ENCODE results near the gene UBE2C. TPM values are rescaled to one million over a fixed set of nuclear protein-coding genes. Genes with fewer than 3 reads are reported as not detected.

UBE2C gene
- total and polyA plus RNA-seq, 12 donors = 0.79 to 43.3 (median 2.7) TPM

GRCh38 chr20:45774945-45775344 lies 37.5 kb upstream of the UBE2C start:
- intact Hi-C loops (cut with DNase I) = loop anchor here (5.0 to 10.0 kb wide), 5 partner anchors 228 to 460 kb away; partner anchors contain the start of gene EPPIN (in 2 of the 2)
- Histone ChIP-seq H3K27me3 (no peaks in the 10 kb centered on the region), H3K4me3 (no peak overlapping the region), H3K27ac (no peak overlapping the region), H3K9me3 (replicated peaks in 1 of 3) (no peaks in the 10 kb centered on the region), H3K36me3 (replicated peaks in 1 of 2) (no peaks in the 10 kb centered on the region), H3K4me1 (replicated peaks in 1 of 2) (peaks cover 7 to 20% of the 10 kb centered on the region in 2 donors)
- 55 to 79% (median 72%) methylated on average over 2 of the region's 2 CpGs for WGBS, 4 donors
- DNase-seq = no peak
- TF ChIP-seq POLR2A (IDR thresholded peaks at IDR 0.05) (no peak), CTCF (IDR thresholded peaks at IDR 0.05) (no peak)

GRCh38 chr20:45775411-45775810 lies 37.0 kb upstream of the UBE2C start:
- H3K4me1 ChIP-seq (replicated peaks in 1 of 2) = peaks cover 7 to 20% of the 10 kb centered on the region in 2 donors
- H3K27ac ChIP-seq = no peak overlapping the region
- WGBS, 4 donors = 73 to 93% (median 87%) methylated on average over 6 of the region's 6 CpGs
- no peaks in the 10 kb centered on the region for H3K36me3 ChIP-seq (replicated peaks in 1 of 2)
- DNase-seq = no peak
- no peak overlapping the region for H3K4me3 ChIP-seq
- intact Hi-C loops (cut with DNase I) = loop anchor here (5.0 to 10.0 kb wide), 4 partner anchors 231 to 461 kb away; partner anchors contain the start of gene EPPIN (in 1 of the 2)
- TF ChIP-seq CTCF (IDR thresholded peaks at IDR 0.05) (no peak), POLR2A (IDR thresholded peaks at IDR 0.05) (no peak)
- H3K27me3 ChIP-seq = no peaks in the 10 kb centered on the region
- no peaks in the 10 kb centered on the region for H3K9me3 ChIP-seq (replicated peaks in 1 of 3)

- TF ChIP-seq POLR2A (IDR thresholded peaks at IDR 0.05) = no peak
- no peak for TF ChIP-seq CTCF (IDR thresholded peaks at IDR 0.05)
- 64 to 82% (median 73%) methylated on average over 5 to 7 of the region's 7 CpGs for WGBS, 4 donors
- intact Hi-C loops (cut with DNase I) = loop anchor here (5.0 to 10.0 kb wide), 4 partner anchors 232 to 462 kb away; partner anchors contain the start of gene EPPIN (in 1 of the 2)
- Histone ChIP-seq H3K9me3 (replicated peaks in 1 of 3) (no peaks in the 10 kb centered on the region), H3K27me3 (no peaks in the 10 kb centered on the region), H3K4me1 (replicated peaks in 1 of 2) (peaks cover 7 to 21% of the 10 kb centered on the region in 2 donors), H3K36me3 (replicated peaks in 1 of 2) (no peaks in the 10 kb centered on the region), H3K4me3 (no peak overlapping the region), H3K27ac (no peak overlapping the region)
- no peak for DNase-seq
Measured at GRCh38 chr20:45776931-45777330, 35.5 kb upstream of the UBE2C start.

DNA sequence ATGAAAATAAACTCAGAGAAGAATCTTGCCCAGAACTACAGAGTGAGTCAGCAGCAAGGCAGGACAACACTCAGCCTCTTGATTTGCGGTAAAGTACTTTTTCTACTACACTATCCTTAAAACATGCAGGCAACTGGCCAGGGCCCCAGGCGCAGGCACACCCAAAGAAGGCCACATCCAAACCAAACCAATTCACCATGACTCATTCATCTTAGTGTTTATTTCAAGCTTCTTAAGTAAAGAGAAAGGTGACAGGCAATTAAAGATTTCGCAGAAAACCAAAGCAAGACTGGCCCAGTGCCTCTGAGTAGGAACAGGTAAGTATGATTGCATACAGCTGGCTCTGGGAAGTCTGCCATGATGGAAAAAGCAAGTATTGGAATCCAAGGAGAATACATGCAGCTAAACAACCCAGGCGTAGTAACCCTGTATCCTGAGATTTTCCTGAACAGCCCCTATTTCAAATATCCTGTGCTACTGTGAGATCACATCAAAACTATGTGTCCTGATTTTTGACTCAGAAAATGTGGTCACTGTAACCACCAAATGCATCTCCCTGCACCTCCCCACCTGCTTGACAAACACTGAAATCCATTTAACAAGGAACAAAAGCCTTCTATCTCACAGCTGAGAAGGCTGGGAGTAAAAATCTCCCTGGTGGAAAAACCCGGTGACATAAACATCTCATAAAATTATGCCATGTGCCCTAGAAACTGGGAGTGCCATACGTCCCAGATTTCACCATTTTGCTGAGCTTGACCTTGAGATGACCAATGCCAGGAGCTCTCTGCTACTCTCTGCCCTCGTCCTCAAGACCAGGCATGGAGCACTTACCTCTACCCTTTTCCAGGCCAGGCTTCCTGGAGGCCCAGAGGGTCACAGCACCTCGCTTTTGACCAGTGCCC lies 33.2 kb upstream of the UBE2C start:
- no peaks in the 10 kb centered on the region for H3K36me3 ChIP-seq (replicated peaks in 1 of 2)
- intact Hi-C loops (cut with DNase I) = loop anchor here (5.0 to 10.0 kb wide), 4 partner anchors 234 to 464 kb away; partner anchors contain the start of gene EPPIN (in 1 of the 2)
- H3K4me1 ChIP-seq (replicated peaks in 1 of 2) = peaks cover 7 to 21% of the 10 kb centered on the region in 2 donors
- H3K27me3 ChIP-seq = no peaks in the 10 kb centered on the region
- H3K27ac ChIP-seq = peak overlapping the region; percentile 46 to 82 (median 58)
- WGBS, 4 donors = 48 to 55% (median 52%) methylated on average over 8 of the region's 8 CpGs
- H3K9me3 ChIP-seq (replicated peaks in 1 of 3) = no peaks in the 10 kb centered on the region
- peak; percentile 72 to 92 (median 86) for DNase-seq
- no peak for TF ChIP-seq POLR2A (IDR thresholded peaks at IDR 0.05)
- TF ChIP-seq CTCF (IDR thresholded peaks at IDR 0.05) = no peak
- no peak overlapping the region for H3K4me3 ChIP-seq
